G401 (cell line): ENCODE data around the gene IGSF23. TPM values are rescaled to one million over a fixed set of nuclear protein-coding genes. Genes with fewer than 3 reads are reported as not detected.
"Not testable (repeated sequence)": the region's sequence is repeated elsewhere in the genome, so short reads cannot be mapped to it uniquely, and the experiment has no call there.

Source experiments
- DNase-seq: peaks from one replicate; pipeline ENCODE4 v3.0.0-alpha.2; 2015; ENCODE audit warnings: low spot score
- in situ Hi-C: cut with HindIII; loops from 2 replicates; pipeline ENCODE4 v1.10.0; 2016; ENCODE audit warnings: low sequenced_read_pairs, mixed read lengths
- total RNA-seq: library from RNA; depleted of rRNA; stranded (reverse); fragments of >200 nt; shearing (Covaris generic); gene quantifications from 2 replicates; pipeline ENCODE4 v1.2.3, GENCODE V29; 2014

The IGSF23 gene
- total RNA-seq, 1 experiment from 2014 or later = not detected

- in situ Hi-C loops = no loop called here
- peak; percentile 36 for DNase-seq
Observed at GRCh38 chr19:44657211-44657921, 44.0 kb downstream of the IGSF23 start.

- DNase-seq = no peak
- in situ Hi-C loops = no loop called here
Observed at GRCh38 chr19:44658069-44658733, 44.8 kb downstream of the IGSF23 start.

- DNase-seq = no peak
- in situ Hi-C loops = no loop called here
Observed at GRCh38 chr19:44660081-44660480, 46.7 kb downstream of the IGSF23 start.

GRCh38 chr19:44661205-44661604 lies 47.8 kb downstream of the IGSF23 start:
- in situ Hi-C loops = no loop called here
- no peak for DNase-seq

- in situ Hi-C loops = no loop called here
- no peak for DNase-seq
Observed at GRCh38 chr19:44661904-44662303, 48.5 kb downstream of the IGSF23 start.

GRCh38 chr19:44662691-44663385 lies 49.5 kb downstream of the IGSF23 start:
- no peak for DNase-seq
- in situ Hi-C loops = no loop called here

- DNase-seq = no peak
- in situ Hi-C loops = no loop called here
Observed at GRCh38 chr19:44663996-44664395, 50.6 kb downstream of the IGSF23 start.

GRCh38 chr19:44664976-44665375 lies 51.6 kb downstream of the IGSF23 start:
- in situ Hi-C loops = no loop called here

GRCh38 chr19:44666852-44667556 lies 53.6 kb downstream of the IGSF23 start:
- in situ Hi-C loops = no loop called here
- no peak for DNase-seq

More at GRCh38 chr19:44664976-44665375, 51.6 kb downstream of the IGSF23 start:
- no peak for DNase-seq

- in situ Hi-C loops = no loop called here
- DNase-seq = no peak
Observed at GRCh38 chr19:44668985-44669764, 55.8 kb downstream of the IGSF23 start.

GRCh38 chr19:44670027-44670426 lies 56.7 kb downstream of the IGSF23 start:
- in situ Hi-C loops, DNase-seq: not testable (repeated sequence)

GRCh38 chr19:44671400-44671799 lies 58.0 kb downstream of the IGSF23 start, which contains the start of gene CEACAM19:
TSS of gene CEACAM19 (plus strand) at chr19:44671482. CDS start at chr19:44671932, 450 bp downstream.
- in situ Hi-C loops = no loop called here
- no peak for DNase-seq

- in situ Hi-C loops = no loop called here
- DNase-seq = no peak
Observed at GRCh38 chr19:44672226-44672625, 58.9 kb downstream of the IGSF23 start.

- in situ Hi-C loops = no loop called here
- no peak for DNase-seq
Observed at GRCh38 chr19:44673510-44673909, 60.1 kb downstream of the IGSF23 start.

GRCh38 chr19:44675521-44675920 lies 62.2 kb downstream of the IGSF23 start:
- no peak for DNase-seq
- in situ Hi-C loops = no loop called here

GRCh38 chr19:44677019-44677811 lies 63.9 kb downstream of the IGSF23 start:
- in situ Hi-C loops = no loop called here
- no peak for DNase-seq

GRCh38 chr19:44680536-44680935 lies 67.2 kb downstream of the IGSF23 start:
- no peak for DNase-seq
- in situ Hi-C loops = no loop called here
